ENCODE measurements around the gene CARD6.
"Not testable (repeated sequence)": the region's sequence is repeated elsewhere in the genome, so short reads cannot be mapped to it uniquely, and the experiment has no call there.

CARD6 gene

DNA sequence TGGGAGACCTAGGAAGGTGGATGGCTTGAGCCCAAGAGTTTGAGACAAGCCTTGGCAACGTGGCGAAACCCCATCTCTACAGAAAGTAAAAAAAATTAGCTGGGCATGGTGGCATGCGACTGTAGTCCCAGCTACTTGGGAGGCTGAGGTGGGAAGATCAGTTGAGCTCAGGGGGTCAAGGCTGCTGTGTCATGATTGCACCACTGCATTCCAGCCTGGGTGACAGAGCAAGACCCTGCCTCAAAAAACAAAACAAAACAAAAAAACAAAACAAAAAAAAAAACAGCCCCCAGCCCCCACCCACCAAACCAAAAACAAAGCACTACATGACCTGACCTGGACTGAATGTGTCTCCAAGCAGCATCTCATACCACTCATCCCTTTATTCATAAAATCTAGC, 34.8 kb downstream of the CARD6 start:
- no peak overlapping the region for H3K4me3 ChIP-seq (ENCODE audit: severe bottlenecking)
- DNase-seq (ENCODE audit: low spot score) (no peak), ATAC-seq (ENCODE audit: low read depth) (no peak)
- no peaks in the 10 kb centered on the region for H3K27me3 ChIP-seq (ENCODE audit: insufficient read depth, poor library complexity, severe bottlenecking)
- H3K36me3 ChIP-seq (ENCODE audit: low read depth), result no peaks in the 10 kb centered on the region
- H3K9me3 ChIP-seq (ENCODE audit: severe bottlenecking), result peaks cover 8% of the 10 kb centered on the region
- no peak overlapping the region for H3K27ac ChIP-seq (ENCODE audit: poor library complexity, severe bottlenecking)
- TF ChIP-seq, protein P1, sequence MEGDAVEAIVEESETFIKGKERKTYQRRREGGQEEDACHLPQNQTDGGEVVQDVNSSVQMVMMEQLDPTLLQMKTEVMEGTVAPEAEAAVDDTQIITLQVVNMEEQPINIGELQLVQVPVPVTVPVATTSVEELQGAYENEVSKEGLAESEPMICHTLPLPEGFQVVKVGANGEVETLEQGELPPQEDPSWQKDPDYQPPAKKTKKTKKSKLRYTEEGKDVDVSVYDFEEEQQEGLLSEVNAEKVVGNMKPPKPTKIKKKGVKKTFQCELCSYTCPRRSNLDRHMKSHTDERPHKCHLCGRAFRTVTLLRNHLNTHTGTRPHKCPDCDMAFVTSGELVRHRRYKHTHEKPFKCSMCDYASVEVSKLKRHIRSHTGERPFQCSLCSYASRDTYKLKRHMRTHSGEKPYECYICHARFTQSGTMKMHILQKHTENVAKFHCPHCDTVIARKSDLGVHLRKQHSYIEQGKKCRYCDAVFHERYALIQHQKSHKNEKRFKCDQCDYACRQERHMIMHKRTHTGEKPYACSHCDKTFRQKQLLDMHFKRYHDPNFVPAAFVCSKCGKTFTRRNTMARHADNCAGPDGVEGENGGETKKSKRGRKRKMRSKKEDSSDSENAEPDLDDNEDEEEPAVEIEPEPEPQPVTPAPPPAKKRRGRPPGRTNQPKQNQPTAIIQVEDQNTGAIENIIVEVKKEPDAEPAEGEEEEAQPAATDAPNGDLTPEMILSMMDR (IDR thresholded peaks at IDR 0.05; ENCODE audit: poor library complexity, severe bottlenecking), result no peak
- no peaks in the 10 kb centered on the region for H3K4me1 ChIP-seq (ENCODE audit: insufficient read depth, poor library complexity, severe bottlenecking)

DNA sequence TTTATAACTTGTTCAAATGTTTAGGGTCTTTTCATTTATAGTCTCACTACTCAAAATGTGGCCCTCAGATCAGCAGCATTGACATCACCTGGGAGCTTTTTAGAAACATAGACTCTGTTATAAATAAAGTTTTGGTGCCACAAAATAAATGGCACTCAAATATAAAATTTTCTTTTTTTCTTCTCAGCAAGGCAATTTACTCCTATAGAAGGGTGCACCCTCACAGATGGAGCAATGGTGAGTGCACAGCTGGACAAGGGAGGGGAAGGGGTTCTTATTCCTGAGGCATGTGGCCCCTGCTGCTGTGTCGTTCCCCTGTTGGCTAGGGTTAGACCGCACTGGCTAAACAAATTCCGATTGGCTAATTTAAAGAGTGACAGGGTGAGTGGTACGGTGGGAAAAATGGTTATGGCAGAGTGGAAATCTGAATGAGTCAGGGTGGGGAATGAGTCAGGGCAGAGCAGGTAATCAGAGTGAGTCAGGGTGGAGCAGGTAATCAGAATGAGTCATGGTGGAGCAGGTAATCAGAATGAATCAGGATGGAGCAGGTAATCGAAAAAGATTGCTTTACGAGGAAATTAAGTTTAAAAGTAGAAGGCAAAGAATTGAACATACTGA, 36.3 kb downstream of the CARD6 start:
- Histone ChIP-seq H3K27me3 (ENCODE audit: insufficient read depth, poor library complexity, severe bottlenecking) (no peaks in the 10 kb centered on the region), H3K4me3 (ENCODE audit: severe bottlenecking) (no peak overlapping the region), H3K4me1 (ENCODE audit: insufficient read depth, poor library complexity, severe bottlenecking) (no peaks in the 10 kb centered on the region), H3K36me3 (ENCODE audit: low read depth) (no peaks in the 10 kb centered on the region), H3K9me3 (ENCODE audit: severe bottlenecking) (peaks cover 10% of the 10 kb centered on the region), H3K27ac (ENCODE audit: poor library complexity, severe bottlenecking) (no peak overlapping the region)
- TF ChIP-seq, protein P1 (IDR thresholded peaks at IDR 0.05; ENCODE audit: poor library complexity, severe bottlenecking), result no peak
- no peak for DNase-seq (ENCODE audit: low spot score)
- peak; percentile 46; the same call in 2 of the 3 replicates for ATAC-seq (ENCODE audit: low read depth)

GRCh38 chr5:40879163-40879942, 38.2 kb downstream of the CARD6 start:
- Histone ChIP-seq H3K36me3 (ENCODE audit: low read depth) (no peaks in the 10 kb centered on the region), H3K27me3 (ENCODE audit: insufficient read depth, poor library complexity, severe bottlenecking) (no peaks in the 10 kb centered on the region), H3K9me3 (ENCODE audit: severe bottlenecking) (peaks cover 12% of the 10 kb centered on the region), H3K27ac (ENCODE audit: poor library complexity, severe bottlenecking) (no peak overlapping the region), H3K4me3 (ENCODE audit: severe bottlenecking) (no peak overlapping the region), H3K4me1 (ENCODE audit: insufficient read depth, poor library complexity, severe bottlenecking) (no peaks in the 10 kb centered on the region)
- TF ChIP-seq, protein P1 (IDR thresholded peaks at IDR 0.05; ENCODE audit: poor library complexity, severe bottlenecking), result peak; percentile 89
- no peak for DNase-seq (ENCODE audit: low spot score)
- peak; percentile 46; the same call in 1 of the 3 replicates for ATAC-seq (ENCODE audit: low read depth)

DNA sequence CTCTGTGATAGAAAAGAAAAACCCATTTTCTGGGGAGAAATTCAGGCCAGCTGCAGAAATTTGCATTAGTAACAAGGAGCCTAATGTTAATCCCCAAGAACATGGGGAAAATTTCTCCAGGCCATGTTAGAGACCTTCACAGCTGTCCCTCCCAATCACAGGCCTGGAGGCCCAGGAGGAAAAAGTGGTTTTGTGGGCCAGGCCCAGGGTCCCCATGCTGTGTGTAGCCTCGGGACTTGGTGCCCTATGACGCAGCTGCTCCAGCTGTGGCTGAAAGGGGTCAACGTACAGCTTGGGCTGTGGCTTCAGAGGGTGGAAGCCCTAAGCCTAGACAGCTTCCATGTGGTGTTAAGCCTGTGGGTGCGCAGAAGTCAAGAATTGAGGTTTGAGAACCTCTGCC, 41.1 kb downstream of the CARD6 start:
- Histone ChIP-seq H3K4me3 (ENCODE audit: severe bottlenecking) (no peak overlapping the region), H3K27me3 (ENCODE audit: insufficient read depth, poor library complexity, severe bottlenecking) (no peaks in the 10 kb centered on the region), H3K4me1 (ENCODE audit: insufficient read depth, poor library complexity, severe bottlenecking) (no peaks in the 10 kb centered on the region), H3K36me3 (ENCODE audit: low read depth) (no peaks in the 10 kb centered on the region), H3K27ac (ENCODE audit: poor library complexity, severe bottlenecking) (no peak overlapping the region), H3K9me3 (ENCODE audit: severe bottlenecking) (peaks cover 8% of the 10 kb centered on the region)
- ATAC-seq (ENCODE audit: low read depth) (no peak), DNase-seq (ENCODE audit: low spot score) (no peak)
- TF ChIP-seq, protein P1 (IDR thresholded peaks at IDR 0.05; ENCODE audit: poor library complexity, severe bottlenecking), result no peak

GRCh38 chr5:40883051-40883450, 41.9 kb downstream of the CARD6 start:
- DNase-seq (ENCODE audit: low spot score); H3K27ac ChIP-seq (ENCODE audit: poor library complexity, severe bottlenecking); H3K36me3 ChIP-seq (ENCODE audit: low read depth); H3K9me3 ChIP-seq (ENCODE audit: severe bottlenecking); H3K27me3 ChIP-seq (ENCODE audit: insufficient read depth, poor library complexity, severe bottlenecking); H3K4me1 ChIP-seq (ENCODE audit: insufficient read depth, poor library complexity, severe bottlenecking); H3K4me3 ChIP-seq (ENCODE audit: severe bottlenecking); ATAC-seq (ENCODE audit: low read depth): not testable (repeated sequence)

GRCh38 chr5:40895440-40896425, 54.6 kb downstream of the CARD6 start:
- not testable (repeated sequence) for H3K4me3 ChIP-seq (ENCODE audit: severe bottlenecking); H3K27me3 ChIP-seq (ENCODE audit: insufficient read depth, poor library complexity, severe bottlenecking); H3K36me3 ChIP-seq (ENCODE audit: low read depth); H3K9me3 ChIP-seq (ENCODE audit: severe bottlenecking); DNase-seq (ENCODE audit: low spot score); H3K27ac ChIP-seq (ENCODE audit: poor library complexity, severe bottlenecking); ATAC-seq (ENCODE audit: low read depth); H3K4me1 ChIP-seq (ENCODE audit: insufficient read depth, poor library complexity, severe bottlenecking)

Measured in RWPE2 (cell line).